GM18858 (cell line): ENCODE results near the gene CXorf65.

Experiments
- ATAC-seq: cut with Tn5 transposase; IDR thresholded peaks from one replicate; pipeline ENCODE4 v1.9.1; 2021; ENCODE audit not compliant: unreplicated experiment

Gene CXorf65

DNA sequence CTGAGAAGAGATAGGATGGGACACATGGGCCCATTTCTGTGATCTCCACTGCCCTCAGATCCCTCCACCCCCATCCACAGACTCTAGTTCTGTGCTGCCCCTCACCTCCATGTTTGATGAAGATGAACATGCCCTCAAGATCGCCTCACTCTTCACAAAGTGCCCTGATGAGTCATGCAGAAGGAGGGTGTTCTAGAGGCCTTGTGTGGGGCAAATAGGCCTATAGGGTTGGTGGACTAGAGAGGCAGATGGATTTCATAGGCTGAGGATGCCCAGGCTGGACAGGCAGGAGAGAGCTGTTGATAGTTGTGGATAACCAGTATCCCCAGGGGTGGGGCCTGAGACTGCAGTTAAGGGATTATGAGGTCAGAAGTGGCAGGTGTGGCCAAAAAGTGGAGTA lies at the start of gene CXorf65:
Gene CXorf65 (minus strand): TSS at position 314 of the 400 bp plus-strand sequence. CDS start 184 bp downstream, at position 130.
- no peak for ATAC-seq

DNA sequence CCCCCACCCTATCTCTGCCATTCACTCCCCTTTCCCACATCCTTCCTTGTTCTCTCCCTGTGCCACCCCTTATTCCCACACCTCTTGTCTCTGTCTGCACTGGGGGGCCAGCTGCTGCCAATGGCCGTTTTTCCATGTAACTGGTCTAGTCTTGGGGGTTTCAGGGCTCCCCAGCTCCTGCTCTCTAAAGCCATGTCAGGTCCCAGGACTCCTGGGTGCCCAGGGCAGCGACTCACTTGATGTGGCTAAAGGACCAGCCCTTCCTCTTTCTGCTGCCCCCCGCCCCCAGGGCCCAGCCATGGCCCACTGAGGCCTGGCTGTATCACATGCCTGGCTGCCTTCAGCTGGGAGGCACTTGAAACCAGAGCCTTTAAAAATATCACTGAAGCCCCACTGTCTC lies 48.1 kb upstream of the CXorf65 start:
- ATAC-seq: no peak

GRCh38 chrX:71154196-71154595 lies 47.7 kb upstream of the CXorf65 start:
- no peak for ATAC-seq

DNA sequence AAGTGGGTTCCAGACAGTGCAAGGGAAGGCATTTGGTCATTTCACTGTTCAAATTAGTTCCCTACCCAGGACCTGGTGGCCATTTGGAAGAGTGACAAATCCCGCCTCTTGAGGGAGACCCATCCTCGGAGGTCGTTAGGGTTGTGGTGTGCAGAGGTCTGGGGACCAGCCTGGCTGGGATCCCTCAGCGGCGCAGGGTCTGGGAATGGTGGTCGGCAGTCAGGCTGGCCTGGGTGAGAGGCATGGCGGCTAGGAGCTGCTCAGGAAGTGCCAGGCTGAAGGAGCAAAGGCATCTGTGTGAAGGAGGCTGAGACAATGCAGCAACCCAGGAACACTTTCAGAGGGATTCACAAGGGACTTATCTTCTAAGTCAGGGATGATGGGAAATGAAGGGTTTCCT lies 44.8 kb upstream of the CXorf65 start:
- ATAC-seq: no peak

- ATAC-seq: no peak
Measured at GRCh38 chrX:71148278-71148663, 41.7 kb upstream of the CXorf65 start.

- no peak for ATAC-seq
Measured at GRCh38 chrX:71147496-71148277, 41.1 kb upstream of the CXorf65 start.

GRCh38 chrX:71144651-71145050 lies 38.1 kb upstream of the CXorf65 start, which contains the start of gene NLGN3:
Gene NLGN3 (plus strand): TSS chrX:71144841. CDS start chrX:71147750, 2,909 bp downstream.
- ATAC-seq: no peak

GRCh38 chrX:71143508-71143907 lies 37.0 kb upstream of the CXorf65 start:
- no peak for ATAC-seq

DNA sequence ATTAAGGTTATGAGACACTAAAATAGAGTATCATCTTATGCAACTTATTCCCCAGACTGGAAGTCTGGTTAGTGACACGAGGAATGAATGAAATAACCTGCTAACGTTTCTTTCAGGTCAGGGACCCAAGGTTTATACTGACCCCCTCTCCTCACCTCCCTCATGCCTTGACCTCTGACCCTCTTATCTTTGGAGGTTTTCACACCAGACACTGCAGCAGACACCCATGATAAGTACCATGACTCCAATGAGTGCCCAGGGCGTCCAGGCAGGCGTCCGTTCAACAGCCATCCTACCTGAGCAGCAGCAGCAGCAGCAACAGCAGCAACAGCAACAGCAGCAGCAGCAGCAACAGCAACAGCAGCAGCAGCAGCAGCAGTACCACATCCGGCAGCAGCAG lies 33.9 kb upstream of the CXorf65 start:
- no peak for ATAC-seq

GRCh38 chrX:71131510-71131909 lies 25.0 kb upstream of the CXorf65 start:
- no peak for ATAC-seq

DNA sequence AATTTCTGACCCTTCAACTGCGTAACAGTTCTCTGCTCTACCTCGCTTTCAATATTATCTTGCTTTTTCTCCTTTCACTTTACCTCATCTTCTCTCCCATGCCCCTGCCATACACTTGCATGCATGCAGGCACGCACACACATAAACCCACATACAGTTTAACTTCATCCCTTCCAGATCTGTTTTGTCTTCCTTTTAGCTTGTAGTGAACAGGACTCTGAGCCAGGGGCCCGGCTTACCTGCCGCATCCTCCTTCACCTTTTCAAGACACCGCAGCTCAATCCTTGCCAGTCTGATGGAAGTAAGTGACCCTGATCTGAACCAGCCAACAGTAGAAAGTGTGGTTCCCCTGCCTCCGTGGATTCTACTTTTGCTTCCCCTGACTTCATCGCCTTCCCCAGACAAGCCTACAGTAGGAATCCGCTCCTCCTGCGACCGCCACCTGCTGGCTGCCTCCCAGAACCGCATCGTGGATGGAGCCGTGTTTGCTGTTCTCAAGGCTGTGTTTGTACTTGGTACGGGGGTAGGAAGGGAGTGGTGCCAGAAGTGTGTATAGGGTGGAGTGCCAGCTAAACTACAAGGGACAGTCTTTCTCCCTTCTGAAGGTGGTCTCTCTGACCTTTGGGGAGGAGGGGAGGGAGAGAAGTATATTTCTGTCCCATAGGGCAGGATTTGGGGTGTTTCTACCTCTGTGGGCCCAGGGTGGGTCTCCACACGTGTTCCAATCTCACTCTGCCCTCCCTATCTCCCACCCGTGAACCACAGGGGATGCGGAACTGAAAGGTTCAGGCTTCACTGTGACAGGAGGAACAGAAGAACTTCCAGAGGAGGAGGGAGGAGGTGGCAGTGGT lies 22.6 kb upstream of the CXorf65 start:
- ATAC-seq: peak; percentile 60

DNA sequence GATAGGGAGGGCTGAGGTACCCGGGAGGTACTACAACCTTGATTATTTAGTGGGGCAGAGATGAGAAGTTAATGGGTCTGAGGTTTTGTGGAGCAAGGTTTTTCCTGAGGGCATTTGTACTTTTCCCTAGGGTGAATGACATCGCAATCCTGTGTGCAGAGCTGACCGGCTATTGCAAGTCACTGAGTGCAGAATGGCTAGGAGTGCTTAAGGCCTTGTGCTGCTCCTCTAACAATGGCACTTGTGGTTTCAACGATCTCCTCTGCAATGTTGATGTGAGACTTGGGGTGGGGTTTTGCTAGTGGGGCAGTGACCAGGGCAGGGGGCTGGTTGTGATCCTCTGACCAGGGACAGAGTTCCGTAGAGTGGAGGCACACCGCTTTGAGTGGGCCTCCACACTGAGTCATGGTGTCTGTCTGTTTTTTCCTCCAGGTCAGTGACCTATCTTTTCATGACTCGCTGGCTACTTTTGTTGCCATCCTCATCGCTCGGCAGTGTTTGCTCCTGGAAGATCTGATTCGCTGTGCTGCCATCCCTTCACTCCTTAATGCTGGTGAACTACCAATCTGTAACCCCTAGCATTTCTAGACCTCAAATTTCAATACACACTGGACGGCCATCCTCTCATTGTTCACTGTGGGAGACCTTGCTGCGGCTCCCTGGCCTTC lies 21.8 kb upstream of the CXorf65 start:
- no peak for ATAC-seq

GRCh38 chrX:71118985-71119535 lies 12.5 kb upstream of the CXorf65 start:
- ATAC-seq: no peak

GRCh38 chrX:71118032-71118984 lies 11.8 kb upstream of the CXorf65 start, which contains the start of gene MED12:
Gene MED12 (plus strand): TSS chrX:71118596. CDS start chrX:71118755, 159 bp downstream.
- peak; percentile 70 for ATAC-seq

DNA sequence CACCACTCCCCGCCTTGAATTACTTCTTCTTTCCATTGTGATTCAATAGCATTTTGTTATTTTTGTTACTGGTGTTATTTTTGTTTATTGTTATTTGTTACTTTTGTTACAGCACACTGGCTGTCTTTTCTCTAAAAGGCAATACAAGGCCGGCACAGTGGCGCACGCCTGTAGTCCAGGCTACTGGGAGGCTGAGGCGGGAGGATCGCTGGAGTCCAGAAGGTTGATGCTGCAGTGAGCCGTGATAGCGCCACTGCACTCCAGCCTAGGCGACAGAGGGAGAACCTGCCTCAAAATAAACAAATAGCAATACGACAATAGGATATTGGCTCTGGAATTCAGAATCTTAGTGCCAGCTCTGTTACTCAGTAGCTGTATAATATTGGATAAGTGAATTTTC lies 10.8 kb upstream of the CXorf65 start:
- ATAC-seq: no peak

- peak; percentile 8 for ATAC-seq
Measured at GRCh38 chrX:71111921-71112431, 5.4 kb upstream of the CXorf65 start.

DNA sequence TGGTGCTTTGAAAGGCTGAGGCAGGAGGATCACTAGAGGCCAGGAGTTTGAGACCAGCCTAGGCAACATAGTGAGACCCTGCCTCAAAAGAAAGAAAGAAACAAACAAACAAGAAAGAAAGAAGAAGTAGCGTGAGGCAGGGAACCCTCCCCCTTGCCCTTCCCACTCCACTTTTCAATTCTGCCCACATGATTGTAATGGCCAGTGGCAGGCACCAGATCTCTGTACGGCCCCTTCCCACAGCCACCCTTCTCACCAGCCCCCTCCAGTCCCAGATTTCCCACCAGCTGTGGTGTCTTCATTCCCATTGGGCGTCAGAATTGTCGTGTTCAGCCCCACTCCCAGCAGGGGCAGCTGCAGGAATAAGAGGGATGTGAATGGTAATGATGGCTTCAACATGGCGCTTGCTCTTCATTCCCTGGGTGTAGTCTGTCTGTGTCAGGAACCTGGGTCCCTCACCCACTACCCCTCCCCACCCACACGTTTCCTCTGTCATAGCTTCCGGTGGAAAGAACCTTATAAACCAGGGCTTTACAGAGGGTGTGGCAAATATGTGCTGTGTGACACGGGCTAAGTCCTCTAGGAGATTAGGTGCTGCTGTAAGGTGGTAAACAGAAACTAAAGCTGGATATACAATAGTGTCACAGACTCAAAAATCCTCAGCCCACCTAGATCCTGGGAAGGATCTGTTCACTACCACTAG lies 4.8 kb upstream of the CXorf65 start, which contains the start of gene IL2RG:
Gene IL2RG (minus strand): TSS at position 437 of the 703 bp plus-strand sequence. CDS start 38 bp downstream, at position 399.
- peak; percentile 83 for ATAC-seq

- no peak for ATAC-seq
Measured at GRCh38 chrX:71109051-71109450, 2.5 kb upstream of the CXorf65 start.
